ENCODE measurements around the gene MKLN1. TPM values are rescaled to one million over a fixed set of nuclear protein-coding genes. Genes with fewer than 3 reads are reported as not detected.

Gene MKLN1
- total RNA-seq, 1 donor from 2014 or later = 60.4 TPM

- no peaks in the 10 kb centered on the region for H3K27me3 ChIP-seq (ENCODE audit: low read depth)
- intact Hi-C loops (cut with DNase I) = no loop called here
- H3K4me1 ChIP-seq = peaks cover 12% of the 10 kb centered on the region
- no peak for TF ChIP-seq CTCF (IDR thresholded peaks at IDR 0.05)
- DNase-seq (no peak), ATAC-seq (no peak)
- H3K36me3 ChIP-seq = peaks cover 7% of the 10 kb centered on the region
- H3K4me3 ChIP-seq = no peak overlapping the region
- no peak overlapping the region for H3K27ac ChIP-seq
- no peaks in the 10 kb centered on the region for H3K9me3 ChIP-seq
Measured at GRCh38 chr7:131482800-131483199, 155.1 kb downstream of the MKLN1 start.

GRCh38 chr7:131483586-131483985 lies 155.9 kb downstream of the MKLN1 start:
- ATAC-seq (no peak), DNase-seq (no peak)
- Histone ChIP-seq H3K27ac (no peak overlapping the region), H3K36me3 (peaks cover 9% of the 10 kb centered on the region), H3K4me3 (no peak overlapping the region), H3K27me3 (ENCODE audit: low read depth) (no peaks in the 10 kb centered on the region), H3K9me3 (no peaks in the 10 kb centered on the region), H3K4me1 (peaks cover 12% of the 10 kb centered on the region)
- intact Hi-C loops (cut with DNase I) = no loop called here
- no peak for TF ChIP-seq CTCF (IDR thresholded peaks at IDR 0.05)

- ATAC-seq = no peak
Measured at GRCh38 chr7:131486346-131486745, 158.7 kb downstream of the MKLN1 start.

GRCh38 chr7:131487217-131487616 lies 159.5 kb downstream of the MKLN1 start:
- intact Hi-C loops (cut with DNase I) = no loop called here
- ATAC-seq = no peak
- H3K4me1 ChIP-seq = no peaks in the 10 kb centered on the region
- TF ChIP-seq CTCF (IDR thresholded peaks at IDR 0.05) = no peak
- peaks cover 9% of the 10 kb centered on the region for H3K36me3 ChIP-seq
- H3K9me3 ChIP-seq = no peaks in the 10 kb centered on the region
- H3K27ac ChIP-seq = no peak overlapping the region
- H3K27me3 ChIP-seq (ENCODE audit: low read depth) = no peaks in the 10 kb centered on the region
- DNase-seq = no peak
- H3K4me3 ChIP-seq = no peak overlapping the region

More at GRCh38 chr7:131486346-131486745, 158.7 kb downstream of the MKLN1 start:
- Histone ChIP-seq H3K9me3 (no peaks in the 10 kb centered on the region), H3K36me3 (peaks cover 9% of the 10 kb centered on the region), H3K4me1 (no peaks in the 10 kb centered on the region), H3K4me3 (no peak overlapping the region), H3K27ac (no peak overlapping the region), H3K27me3 (ENCODE audit: low read depth) (no peaks in the 10 kb centered on the region)
- intact Hi-C loops (cut with DNase I) = no loop called here
- DNase-seq = no peak
- no peak for TF ChIP-seq CTCF (IDR thresholded peaks at IDR 0.05)

GRCh38 chr7:131488361-131488760 lies 160.7 kb downstream of the MKLN1 start:
- H3K4me1 ChIP-seq = no peaks in the 10 kb centered on the region
- intact Hi-C loops (cut with DNase I) = no loop called here
- peak; percentile 11 for TF ChIP-seq CTCF (IDR thresholded peaks at IDR 0.05)
- no peak overlapping the region for H3K4me3 ChIP-seq
- H3K36me3 ChIP-seq = peaks cover 9% of the 10 kb centered on the region
- H3K27me3 ChIP-seq (ENCODE audit: low read depth) = no peaks in the 10 kb centered on the region
- no peaks in the 10 kb centered on the region for H3K9me3 ChIP-seq
- no peak overlapping the region for H3K27ac ChIP-seq
- ATAC-seq = no peak
- DNase-seq = no peak

- H3K36me3 ChIP-seq = peaks cover 9% of the 10 kb centered on the region
- H3K27me3 ChIP-seq (ENCODE audit: low read depth) = no peaks in the 10 kb centered on the region
- no peaks in the 10 kb centered on the region for H3K9me3 ChIP-seq
- ATAC-seq (no peak), DNase-seq (no peak)
- no peak overlapping the region for H3K4me3 ChIP-seq
- H3K27ac ChIP-seq = no peak overlapping the region
- TF ChIP-seq CTCF (IDR thresholded peaks at IDR 0.05) = no peak
- intact Hi-C loops (cut with DNase I) = no loop called here
- H3K4me1 ChIP-seq = no peaks in the 10 kb centered on the region
Measured at GRCh38 chr7:131489196-131489595, 161.5 kb downstream of the MKLN1 start.
